Activated CD4-positive, alpha-beta T cell treated with anti-CD3 and anti-CD28 coated beads for 24 hours (primary cell): Measurements from ENCODE around the gene SMIM29.
A peak's percentile ranks its signal among the peaks of the same experiment; 100 is the strongest.

Experiments
- DNase-seq, 2 donors: peaks; one replicate each; pipeline ENCODE4 v3.0.0-alpha.2; 2020; ENCODE audit warnings: low read depth in 2 of 2

Gene SMIM29

DNA sequence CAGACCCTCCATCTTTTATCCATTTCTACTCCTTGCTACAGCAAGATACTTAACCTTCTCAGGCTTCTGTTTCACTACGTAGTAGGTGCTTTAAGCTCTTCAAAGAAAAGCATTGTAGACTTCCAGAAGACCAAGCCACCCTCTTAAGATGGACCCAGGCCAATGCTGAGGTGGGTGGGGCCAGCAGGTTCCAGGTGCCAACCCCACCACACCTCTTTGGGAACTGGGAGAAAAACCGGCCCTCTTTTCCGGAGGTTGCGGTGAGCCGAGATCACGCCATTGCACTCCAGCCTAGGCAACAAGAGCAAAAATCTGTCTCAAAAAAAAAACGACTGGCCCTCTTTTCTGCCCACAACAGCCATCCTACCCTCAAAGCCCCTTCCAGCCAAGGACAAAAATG is 22.7 kb downstream of the SMIM29 start:
- DNase-seq, result no peak

DNA sequence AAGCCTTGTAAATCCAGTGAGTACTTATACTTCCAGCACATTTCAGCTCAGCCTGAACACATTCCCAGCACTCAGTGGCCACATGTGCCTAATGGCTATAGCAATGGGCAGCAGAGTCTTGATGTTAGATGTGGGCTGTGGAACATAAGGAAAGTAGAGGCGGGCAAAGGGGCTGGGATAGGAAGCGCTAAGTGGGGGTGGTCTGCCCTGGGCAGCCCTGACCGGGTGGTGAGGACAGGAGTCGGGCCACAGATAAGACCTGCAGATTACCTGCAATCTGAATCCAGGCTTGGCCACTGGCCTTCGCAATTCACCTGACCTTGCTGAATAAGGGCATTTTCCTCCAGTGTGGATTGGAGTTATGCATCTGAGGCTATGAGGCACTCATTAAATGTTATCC is 23.3 kb downstream of the SMIM29 start:
- DNase-seq, result no peak

DNA sequence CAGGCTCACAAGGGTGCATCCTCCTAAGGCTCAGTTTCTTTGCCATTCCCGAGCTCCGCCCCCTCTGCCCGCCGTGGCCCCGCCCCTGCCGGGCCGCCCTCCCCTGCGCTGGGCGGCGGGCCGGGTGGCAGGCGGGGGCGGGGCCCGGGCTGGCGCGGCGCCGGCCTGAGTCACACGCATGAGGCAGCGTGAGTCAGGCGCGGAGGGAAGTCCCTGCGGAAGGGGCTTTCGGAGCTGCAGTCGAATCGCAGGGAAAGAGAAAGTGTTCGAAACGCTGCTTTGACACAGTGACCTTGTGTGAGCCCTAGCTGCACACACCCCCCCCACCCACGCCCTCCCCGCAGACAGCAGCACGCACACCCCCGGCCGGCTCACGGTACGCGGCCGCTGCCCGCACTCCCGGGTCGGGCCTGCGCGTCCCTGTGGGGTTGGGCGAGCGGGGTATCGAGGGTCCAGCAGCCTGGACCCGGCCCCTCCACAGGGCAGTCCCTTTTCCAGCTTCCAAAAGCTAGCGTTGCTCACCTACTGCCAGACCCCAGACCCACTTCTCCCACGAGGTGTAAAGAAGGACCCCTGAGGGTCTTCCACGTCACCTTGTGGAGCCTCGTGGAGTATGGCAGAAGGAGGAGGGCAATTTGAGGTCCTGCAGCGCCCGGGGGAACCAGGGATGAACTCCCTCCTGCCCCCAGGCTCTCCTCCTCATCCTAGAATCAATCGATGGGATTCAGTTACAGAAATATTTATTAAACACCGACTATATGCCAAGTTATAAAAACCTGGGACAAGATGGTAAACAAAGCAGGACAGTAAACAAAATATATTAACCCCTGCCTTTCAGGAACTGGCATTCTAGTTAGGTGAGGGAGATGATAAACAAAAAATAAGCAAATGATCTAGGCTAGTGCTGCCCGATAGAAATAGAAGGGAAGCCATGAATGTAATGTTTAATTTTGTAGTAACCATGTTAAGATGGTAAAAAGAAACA is 24.6 kb downstream of the SMIM29 start:
- peak; percentile 91 to 92 for DNase-seq

DNA sequence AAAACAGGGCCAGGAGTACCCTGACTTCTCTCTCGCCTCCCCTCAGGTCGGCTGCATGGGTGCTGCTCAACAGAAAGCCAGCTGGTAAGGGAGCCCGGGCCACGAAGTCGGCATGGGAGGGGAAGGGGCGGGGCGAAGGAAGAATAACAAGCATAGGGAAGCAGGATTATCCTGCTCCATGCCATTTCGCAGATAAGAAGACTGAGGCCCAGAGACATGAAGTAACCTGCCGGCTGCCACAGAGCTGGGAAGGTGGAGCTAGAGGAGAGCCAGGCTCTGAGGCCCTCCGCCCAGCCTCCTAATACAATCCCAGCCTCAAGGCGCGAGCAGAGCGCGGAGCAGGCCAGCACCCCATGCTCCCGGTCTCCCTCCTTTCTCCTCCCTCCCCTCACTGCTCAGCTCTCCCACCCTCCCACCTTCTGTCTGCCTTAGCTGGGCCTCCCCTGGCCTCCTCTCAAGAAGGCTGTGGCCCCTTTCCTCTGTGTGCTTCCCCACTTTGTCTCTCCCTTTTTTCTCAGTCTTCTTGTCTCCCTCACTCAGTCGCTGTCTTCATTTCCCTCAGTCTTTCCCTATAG is 25.3 kb downstream of the SMIM29 start:
- no peak for DNase-seq

DNA sequence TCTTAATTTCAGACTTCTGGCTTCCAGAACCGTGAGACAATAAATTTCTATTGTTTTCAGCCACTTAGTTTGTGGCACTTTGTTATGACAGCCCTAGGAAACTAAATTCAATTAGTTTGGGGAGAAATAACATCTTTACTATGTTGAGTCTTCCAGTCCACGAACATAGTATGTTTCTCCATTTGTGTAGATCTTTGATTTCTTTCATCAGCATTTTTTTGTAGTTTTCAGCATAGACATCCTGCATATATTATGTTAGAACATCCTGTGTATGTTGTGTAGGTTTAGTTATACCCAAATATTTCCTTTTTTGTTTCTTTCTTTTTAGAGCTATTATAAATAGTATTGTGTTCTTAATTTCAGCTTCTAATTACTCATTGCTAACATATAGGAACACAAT is 30.1 kb downstream of the SMIM29 start:
- no peak for DNase-seq

DNA sequence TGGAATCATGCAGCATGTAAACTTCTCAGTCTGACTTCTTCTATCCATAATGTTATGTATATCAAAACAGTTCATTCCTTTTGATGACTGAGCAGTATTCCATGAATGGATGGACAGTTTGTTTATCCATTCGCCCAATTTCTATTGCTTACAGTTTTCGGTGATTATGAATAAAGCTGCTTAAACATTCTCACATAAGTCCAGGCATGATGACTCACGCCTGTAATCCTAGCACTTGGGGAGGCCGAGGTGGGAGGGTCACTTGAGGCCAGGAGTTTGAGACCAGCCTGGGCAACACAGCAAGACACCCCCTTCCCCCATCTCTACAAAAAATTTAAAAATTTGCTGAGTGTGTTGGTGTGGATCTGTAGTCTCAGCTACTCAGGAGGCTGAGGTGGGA is 35.0 kb downstream of the SMIM29 start:
- no peak for DNase-seq

DNA sequence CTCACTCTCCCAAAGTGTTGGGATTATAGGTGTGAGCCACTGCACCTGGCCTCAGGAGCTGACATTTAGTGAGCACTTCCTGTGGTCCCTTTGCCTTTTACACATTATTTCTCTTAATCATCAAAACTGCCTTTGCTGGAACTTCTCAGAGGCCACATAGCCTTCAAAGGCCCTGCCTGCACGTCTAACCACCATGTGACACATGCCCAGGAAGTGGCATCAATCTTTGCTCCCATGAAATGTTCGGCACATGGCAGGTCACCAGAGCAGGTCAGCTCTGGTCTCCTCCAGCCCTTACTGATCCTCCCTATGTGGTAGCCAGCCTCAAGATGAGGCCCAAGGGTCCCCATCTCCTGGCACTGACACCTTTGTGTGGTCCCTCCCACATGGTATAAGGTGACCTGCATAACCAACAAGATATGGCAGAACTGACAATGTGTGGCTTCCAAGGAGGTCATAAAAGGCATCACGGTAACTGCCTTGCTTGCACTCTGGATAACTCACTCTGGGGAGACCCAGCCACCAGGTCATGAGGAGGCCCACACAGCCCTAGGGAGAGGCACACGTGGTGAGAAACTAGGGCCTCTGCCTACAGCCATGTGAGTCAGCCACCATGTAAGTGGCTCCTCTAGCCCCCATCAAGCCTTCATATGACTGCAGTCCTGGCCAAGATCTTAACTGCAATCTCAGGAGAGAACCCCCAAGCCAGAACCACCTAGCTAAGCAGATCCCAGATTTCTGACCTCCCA is 40.9 kb downstream of the SMIM29 start:
- DNase-seq, result no peak

DNA sequence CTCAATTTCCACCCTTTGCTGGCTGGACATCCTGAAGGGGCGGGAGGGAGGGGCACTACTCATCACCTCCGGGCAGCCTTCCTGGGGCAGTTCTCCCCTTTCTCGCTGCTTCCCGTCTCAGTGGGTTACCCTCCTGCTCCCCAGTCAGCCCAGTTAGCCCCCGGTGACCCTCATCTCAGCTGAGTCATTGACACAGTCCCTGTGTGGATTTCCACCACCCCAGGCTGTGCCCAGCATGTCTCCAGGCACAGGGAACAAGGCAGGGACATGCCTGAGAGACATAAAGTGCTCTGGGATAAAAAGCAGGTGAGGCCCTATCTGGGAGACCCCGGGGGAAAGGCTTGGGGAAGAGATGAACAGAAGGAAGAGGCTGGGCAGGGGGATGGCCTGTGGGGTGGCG is 42.1 kb downstream of the SMIM29 start:
- DNase-seq, result no peak

DNA sequence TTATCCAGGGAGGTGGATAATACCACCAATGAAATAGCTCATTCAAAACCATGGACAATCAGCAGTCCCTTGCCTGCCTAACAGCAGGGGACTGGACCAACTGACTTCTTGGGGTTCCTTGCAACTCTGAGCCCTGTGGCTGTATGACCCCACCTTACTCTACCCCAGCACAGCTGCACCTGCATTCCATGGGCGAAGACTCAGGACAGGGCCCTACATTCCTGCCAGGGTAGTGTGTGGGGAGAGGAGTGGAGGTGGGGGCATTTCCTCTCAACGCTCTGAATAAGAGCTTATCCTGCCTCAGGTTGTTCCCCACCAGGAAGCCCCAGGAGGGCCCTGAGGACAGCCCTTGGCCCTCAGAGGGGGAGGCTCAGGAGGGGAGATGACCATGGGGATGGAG is 42.9 kb downstream of the SMIM29 start:
- no peak for DNase-seq

DNA sequence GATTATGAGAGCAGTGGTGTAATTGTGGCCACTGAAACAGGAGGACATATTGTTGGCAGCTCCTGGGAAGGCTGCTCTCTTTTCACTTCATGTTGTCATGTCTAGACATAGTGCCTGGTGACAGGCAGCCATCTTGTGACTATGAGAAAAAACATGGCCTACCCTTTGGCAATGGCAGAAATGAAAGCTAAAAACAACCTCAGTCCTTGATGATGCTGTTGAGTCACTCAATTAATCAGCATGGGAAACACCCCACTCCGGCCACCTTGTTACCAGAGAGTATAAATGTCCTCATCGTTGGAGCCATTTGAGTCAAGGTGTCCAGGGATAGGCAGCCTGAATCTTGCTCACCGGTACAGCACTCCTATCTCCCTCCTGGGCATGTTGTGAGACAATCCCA is 43.3 kb downstream of the SMIM29 start:
- no peak for DNase-seq

DNA sequence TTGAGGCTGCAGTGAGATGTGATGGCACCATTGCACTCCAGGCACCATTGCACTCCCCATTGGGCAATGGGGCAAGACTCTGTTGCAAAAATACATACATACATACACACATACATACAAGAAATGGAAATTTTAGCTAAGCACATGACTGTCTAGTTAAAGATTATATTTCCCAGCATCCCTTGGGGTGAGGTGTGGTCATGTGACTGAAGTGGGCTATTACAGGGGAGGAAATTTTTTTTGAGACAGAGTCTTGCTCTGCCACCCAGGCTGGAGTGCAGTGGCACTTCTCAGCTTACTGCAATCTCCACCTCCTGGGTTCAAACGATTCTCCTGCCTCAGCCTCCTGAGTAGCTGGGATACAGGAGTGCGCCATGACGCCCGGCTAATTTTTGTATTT is 44.1 kb downstream of the SMIM29 start:
- no peak for DNase-seq

DNA sequence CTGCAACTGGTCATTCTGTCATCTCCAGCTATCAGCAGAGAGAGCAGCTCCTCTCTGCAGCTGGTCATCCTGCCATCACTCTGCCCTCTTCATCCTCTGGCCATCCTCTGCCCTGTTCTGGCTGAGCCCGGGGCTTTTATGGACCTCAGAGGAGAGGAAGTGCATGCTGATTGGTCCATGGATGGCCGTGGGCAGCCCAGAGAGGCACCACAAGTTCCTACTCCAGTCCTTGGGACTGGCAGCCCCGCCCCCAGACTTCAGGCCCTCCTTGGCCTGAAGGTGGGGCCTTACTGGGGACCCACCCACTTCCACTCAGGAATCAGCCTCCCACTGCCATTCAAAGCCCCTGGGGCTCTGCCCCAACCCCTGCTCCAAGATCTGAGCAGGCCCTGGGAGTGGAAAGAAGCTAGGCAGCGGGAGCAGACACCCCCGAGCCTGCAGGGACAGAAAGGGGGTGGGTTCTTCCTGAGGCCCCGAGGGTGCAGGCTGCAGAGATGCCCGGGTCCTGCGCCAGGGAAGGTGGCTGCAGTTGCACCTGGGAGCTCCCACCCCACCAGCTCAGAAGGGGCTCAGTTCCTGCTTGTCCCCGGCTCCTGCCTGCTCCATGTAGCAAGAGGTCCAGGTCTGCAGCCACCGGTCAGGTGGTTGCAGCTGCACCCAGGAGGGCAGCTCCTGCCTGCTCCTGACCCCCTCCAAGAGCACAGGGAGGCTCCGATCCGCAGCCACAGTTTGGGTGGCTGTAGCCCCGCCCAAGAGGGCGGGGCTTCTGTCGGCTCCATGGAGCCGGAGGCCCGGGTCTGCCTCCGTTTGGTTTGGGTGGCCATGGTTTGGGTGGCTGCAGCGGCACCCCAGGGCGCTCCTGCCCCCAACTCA is 46.2 kb downstream of the SMIM29 start:
- DNase-seq, result no peak

DNA sequence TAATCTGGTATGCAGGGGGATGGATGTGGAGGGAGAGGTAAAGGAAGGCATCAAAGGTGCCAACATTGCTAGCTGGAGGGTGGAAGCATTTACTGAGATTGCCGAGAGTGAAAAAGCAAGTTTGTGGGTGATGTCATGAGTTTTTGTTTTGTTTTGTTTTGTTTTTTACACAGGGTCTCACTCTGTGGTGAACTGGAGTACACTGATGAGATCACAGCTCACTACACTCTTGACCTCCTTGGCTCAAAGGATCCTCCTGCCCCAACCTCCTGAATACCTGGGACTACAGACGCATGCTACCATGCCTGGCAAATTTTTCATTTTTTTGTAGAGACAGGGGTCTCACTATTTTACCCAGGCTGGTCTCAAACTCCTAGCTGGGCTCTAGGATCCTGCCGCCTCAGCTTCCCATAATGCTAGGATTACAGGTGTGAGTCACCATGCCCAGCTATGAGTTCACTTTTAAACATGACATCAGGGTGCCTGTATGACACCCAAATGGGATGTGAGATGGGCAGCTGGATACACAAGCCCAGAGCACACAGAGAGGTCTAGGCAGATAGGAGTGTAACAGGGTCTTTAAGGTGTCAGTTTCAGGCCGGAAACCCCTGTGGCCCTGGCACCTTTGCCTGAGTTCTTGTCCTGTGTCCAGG is 47.2 kb downstream of the SMIM29 start:
- DNase-seq, result no peak

DNA sequence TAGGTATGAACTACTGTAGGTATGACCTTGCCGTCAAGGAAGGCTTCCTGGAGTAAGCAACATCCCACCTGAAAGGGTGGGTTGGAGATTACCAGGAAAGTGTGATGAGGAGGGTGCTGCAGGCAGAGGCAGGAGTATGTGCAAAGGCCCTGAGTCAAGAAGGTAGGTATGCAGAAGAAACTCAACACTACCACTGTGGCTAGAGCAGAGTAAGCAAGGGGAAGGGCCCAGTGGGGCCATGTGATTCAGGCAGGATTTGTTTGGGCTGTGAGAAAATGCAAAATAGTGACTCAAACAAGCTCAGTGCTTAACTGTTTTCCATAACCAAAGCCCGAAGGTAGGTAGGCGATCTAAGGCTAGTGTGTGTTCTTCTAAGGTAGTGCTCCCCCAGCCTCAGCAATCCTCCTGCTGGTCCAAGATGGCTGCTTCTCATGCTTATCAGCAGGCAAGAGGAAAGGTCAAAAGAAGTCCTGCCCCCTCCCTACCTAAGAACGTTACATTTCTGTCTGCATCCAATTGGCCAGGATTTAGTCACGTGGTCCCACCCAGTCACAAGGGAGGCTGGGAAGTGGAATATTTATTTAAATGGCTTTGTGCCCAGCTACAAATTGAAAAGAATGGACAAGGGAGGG is 48.4 kb downstream of the SMIM29 start:
- no peak for DNase-seq

DNA sequence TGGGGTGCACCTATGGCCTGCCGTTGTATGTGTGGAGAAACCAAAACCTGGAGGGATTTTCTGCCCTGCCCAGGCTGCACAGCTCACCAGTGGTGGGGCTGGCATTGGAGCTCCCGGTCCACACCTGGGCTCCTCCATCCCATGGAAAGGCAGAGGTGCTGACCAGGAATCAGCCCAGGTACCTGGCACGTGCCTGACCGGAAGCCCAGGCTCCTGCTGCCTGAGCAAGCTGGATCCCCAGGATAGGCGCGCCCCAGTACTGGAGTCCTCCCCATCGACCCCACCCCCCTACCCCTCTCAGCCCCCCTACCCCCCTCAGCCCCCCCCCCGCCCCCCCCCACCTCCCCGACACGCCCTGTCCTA is 52.0 kb downstream of the SMIM29 start:
- no peak for DNase-seq
